GM23248 (cell line): ENCODE measurements around the gene LAMA4.

Source experiments
- EZH2 ChIP-seq: fragments of 200-600 bp; sonication (generic); IDR thresholded peaks from 2 replicates; pipeline ENCODE4 v1.6.1; 2018; ENCODE audit warnings: antibody characterized with exemption, mild to moderate bottlenecking; ENCODE audit not compliant: insufficient read depth, poor library complexity, severe bottlenecking
- EZH2phosphoT487 ChIP-seq: fragments of 200-600 bp; sonication (generic); IDR thresholded peaks from 2 replicates; pipeline ENCODE4 v1.6.1; 2018; ENCODE audit warnings: antibody characterized with exemption, moderate library complexity, mild to moderate bottlenecking, low read depth; ENCODE audit not compliant: insufficient read depth

DNA sequence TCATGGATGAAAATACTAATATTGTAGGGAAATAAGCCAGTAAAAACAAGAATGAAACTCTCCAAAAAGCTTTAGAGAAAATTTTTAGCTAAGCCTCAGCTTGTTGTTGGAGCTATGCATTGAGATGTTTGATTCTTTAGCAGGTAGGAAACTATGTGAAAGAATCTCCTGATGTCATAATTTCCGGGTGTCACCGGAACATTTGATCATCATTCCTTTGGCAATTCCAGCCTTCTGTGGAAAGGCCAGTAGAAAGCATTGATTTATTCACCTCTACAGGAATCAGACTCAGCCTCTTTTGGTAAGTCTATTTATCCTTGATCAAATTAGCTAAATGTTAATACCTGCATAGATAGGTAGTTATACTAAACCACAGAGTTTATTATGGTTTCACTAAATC, 157.5 kb downstream of the LAMA4 start:
- TF ChIP-seq EZH2 (no peak), EZH2phosphoT487 (no peak)
